ENCODE results near the gene CD59.
A peak's percentile ranks its signal among the peaks of the same experiment; 100 is the strongest.
"Not testable (repeated sequence)": the region's sequence is repeated elsewhere in the genome, so short reads cannot be mapped to it uniquely, and the experiment has no call there.

Gene CD59

GRCh38 chr11:33753304-33753967, 17.2 kb upstream of the CD59 start:
- DNase-seq = no peak
- intact Hi-C loops (cut with DNase I) = no loop called here

- intact Hi-C loops (cut with DNase I) = no loop called here
- no peak for DNase-seq
These were observed 15.7 kb upstream of the CD59 start for GRCh38 chr11:33751878-33752277.

- no peak for DNase-seq
- intact Hi-C loops (cut with DNase I) = no loop called here
These were observed 11.8 kb upstream of the CD59 start for GRCh38 chr11:33747979-33748378.

- intact Hi-C loops (cut with DNase I) = no loop called here
- DNase-seq = no peak
These were observed 7.1 kb upstream of the CD59 start for GRCh38 chr11:33743291-33743690.

- peak in 1 of 42 donors; percentile 40 for DNase-seq
- intact Hi-C loops (cut with DNase I) = no loop called here
These were observed 6.1 kb upstream of the CD59 start for GRCh38 chr11:33742249-33742851.

- peak in 1 of 42 donors; percentile 21 for DNase-seq
- intact Hi-C loops (cut with DNase I) = no loop called here
These were observed 5.6 kb upstream of the CD59 start for GRCh38 chr11:33741806-33742205.

- DNase-seq = no peak
- intact Hi-C loops (cut with DNase I) = loop anchor here (5.0 kb wide), 2 partner anchors 35 kb away; partner anchors contain the start of genes C11orf91 and FBXO3
These were observed 1.2 kb upstream of the CD59 start for GRCh38 chr11:33737362-33737821.

GRCh38 chr11:33735271-33736147, 714 bp downstream of the CD59 start:
- peak in 23 of 42 donors; percentile 13 to 66 (median 40) for DNase-seq
- intact Hi-C loops (cut with DNase I) = loop anchor here (5.0 kb wide), 2 partner anchors 33 to 37 kb away; partner anchors contain the start of genes C11orf91 and FBXO3

GRCh38 chr11:33734441-33735270, 1.6 kb downstream of the CD59 start:
- DNase-seq = peak in 8 of 42 donors; percentile 20 to 55 (median 40)
- intact Hi-C loops (cut with DNase I) = loop anchor here (5.0 kb wide), 2 partner anchors 32 to 38 kb away; partner anchors contain the start of genes C11orf91 and FBXO3

GRCh38 chr11:33733980-33734379, 2.2 kb downstream of the CD59 start:
- no peak for DNase-seq
- intact Hi-C loops (cut with DNase I) = no loop called here

GRCh38 chr11:33731723-33732531, 4.3 kb downstream of the CD59 start:
- intact Hi-C loops (cut with DNase I) = no loop called here
- no peak for DNase-seq

- intact Hi-C loops (cut with DNase I) = no loop called here
- DNase-seq = no peak
These were observed 5.5 kb downstream of the CD59 start for GRCh38 chr11:33730716-33731115.

- intact Hi-C loops (cut with DNase I); DNase-seq: not testable (repeated sequence)
These were observed 7.1 kb downstream of the CD59 start for GRCh38 chr11:33729072-33729664.

GRCh38 chr11:33727539-33727938, 8.7 kb downstream of the CD59 start:
- intact Hi-C loops (cut with DNase I); DNase-seq: not testable (repeated sequence)

GRCh38 chr11:33725496-33725895, 10.7 kb downstream of the CD59 start:
- no peak for DNase-seq
- intact Hi-C loops (cut with DNase I) = no loop called here

GRCh38 chr11:33724644-33725035, 11.6 kb downstream of the CD59 start:
- peak in 16 of 42 donors; percentile 23 to 77 (median 44) for DNase-seq
- intact Hi-C loops (cut with DNase I) = no loop called here

GRCh38 chr11:33723238-33723881, 12.9 kb downstream of the CD59 start:
- intact Hi-C loops (cut with DNase I) = no loop called here
- no peak for DNase-seq
